K562 (cell line): ENCODE data around the gene DIAPH1. TPM values are rescaled to one million over a fixed set of nuclear protein-coding genes. Genes with fewer than 3 reads are reported as not detected.

Experiments used
- ATAC-seq: fragments of 200-7000 bp; cut with Tn5 transposase; 3 replicates; pipeline ENCODE4 v1.9.1; 2020; ENCODE audit warnings: moderate library complexity
- BruUV-seq: library from RNA; stranded (reverse); fragments of 400-500 nt; replicated peaks from 2 replicates; lab custom pipeline; 2021; lab: Mats Ljungman, UMichigan
- CTCF ChIA-PET: fragments of 300-600 bp; formaldehyde crosslinking; extraction: SDS; loops from one replicate; lab custom pipeline; 2021; ENCODE audit warnings: low intra/inter-chr PET ratio; lab: Yijun Ruan, JAX
- POLR2A ChIA-PET: fragments of 300-600, 350-650 bp; sonication (Branson Sonifier 250); formaldehyde crosslinking; extraction: SDS; loops from one replicate; lab custom pipeline; 2021; ENCODE audit warnings: antibody characterized with exemption, inconsistent platforms; lab: Yijun Ruan, JAX
- DNase-seq, 4 experiments: peaks; one replicate each; pipeline versions ENCODE4 v3.0.0 to v3.0.0-alpha.2; 2011 to 2018; ENCODE audit warnings: low spot score in 3 of 4, mixed read lengths in 3 of 4; ENCODE audit errors: extremely low read depth in 1 of 4
- FAIRE-seq: peaks from 2 replicates; lab custom pipeline; 2011; peaks lifted over from hg19 to GRCh38; lab: Jason Lieb, UNC
- H2AFZ ChIP-seq: 2 replicates; pipeline ENCODE4 v1.6.0; 2011; ENCODE audit warnings: low read depth, low read length, control low read depth, inconsistent platforms
- H3K27ac ChIP-seq: fragments of 200-600 bp; 3 replicates; pipeline ENCODE4 v1.8.0; 2011; ENCODE audit warnings: low read depth, mild to moderate bottlenecking, control low read depth, inconsistent platforms, low read length, moderate library complexity, mixed read lengths; ENCODE audit errors: extremely low read depth
- H3K27me3 ChIP-seq, 2 experiments: fragments of 300-600 bp in 1 of 2; 2 replicates in 1 of 2; 3 replicates in 1 of 2; pipeline versions ENCODE4 v1.6.0 to v1.8.0; 2011; ENCODE audit warnings: inconsistent platforms in 2 of 2, low read length in 2 of 2, mild to moderate bottlenecking in 1 of 2, mixed read lengths in 1 of 2, moderate library complexity in 1 of 2; ENCODE audit not compliant: control insufficient read depth in 2 of 2, insufficient read depth in 2 of 2
- H3K36me3 ChIP-seq: fragments of 300-600 bp; 3 replicates; pipeline ENCODE4 v1.8.0; 2011; ENCODE audit warnings: mild to moderate bottlenecking, low read length, inconsistent platforms; ENCODE audit not compliant: control insufficient read depth, insufficient read depth
- H3K4me1 ChIP-seq, 2 experiments: fragments of 200-600 bp in 1 of 2; replicated peaks in 1 of 2; 2 replicates in 1 of 2; 3 replicates in 1 of 2; pipeline versions ENCODE4 v1.5.1 to v1.8.0; 2011; ENCODE audit warnings: inconsistent platforms in 2 of 2, low read length in 2 of 2, mild to moderate bottlenecking in 1 of 2, mixed read lengths in 1 of 2, moderate library complexity in 1 of 2; ENCODE audit not compliant: control insufficient read depth in 2 of 2, insufficient read depth in 2 of 2
- H3K4me2 ChIP-seq: 2 replicates; pipeline ENCODE4 v1.6.1; 2011; ENCODE audit warnings: low read length, control low read depth, inconsistent platforms, mixed read lengths; ENCODE audit not compliant: insufficient read depth
- H3K4me3 ChIP-seq: fragments of 200-600 bp; sonication (generic), shearing (Covaris generic); 2 replicates; pipeline ENCODE4 v1.5.1; 2016; ENCODE audit warnings: control low read depth, inconsistent platforms
- H3K79me2 ChIP-seq: fragments of 200-600 bp; 3 replicates; pipeline ENCODE4 v1.8.0; 2011; ENCODE audit warnings: low read length, inconsistent platforms; ENCODE audit not compliant: control insufficient read depth, insufficient read depth
- H3K9ac ChIP-seq, 2 experiments: 2 replicates each; pipeline versions ENCODE4 v1.6.0 to v1.6.1; 2011; ENCODE audit warnings: low read depth in 2 of 2, low read length in 2 of 2, control low read depth in 1 of 2, inconsistent platforms in 1 of 2, mild to moderate bottlenecking in 1 of 2, mixed read lengths in 1 of 2; ENCODE audit not compliant: insufficient read depth in 1 of 2
- H3K9me1 ChIP-seq: one replicate; pipeline ENCODE4 v1.6.0; 2011; ENCODE audit warnings: inconsistent platforms, mild to moderate bottlenecking, low read length, moderate library complexity; ENCODE audit not compliant: control insufficient read depth, insufficient read depth
- H3K9me3 ChIP-seq: replicated peaks from 2 replicates; pipeline ENCODE4 v1.5.1; 2011; ENCODE audit warnings: low read depth, low read length, inconsistent platforms; ENCODE audit not compliant: control insufficient read depth, insufficient read depth
- H4K20me1 ChIP-seq: replicated peaks from 2 replicates; pipeline ENCODE4 v1.6.1; 2011; ENCODE audit warnings: low read length, inconsistent platforms, mixed read lengths; ENCODE audit not compliant: control insufficient read depth, insufficient read depth
- BRF1 ChIP-seq: IDR thresholded peaks from 3 replicates; pipeline ENCODE4 v1.6.1; 2011; ENCODE audit warnings: borderline replicate concordance, mild to moderate bottlenecking; ENCODE audit not compliant: insufficient read length; ENCODE audit errors: extremely low read depth
- FOSL1 ChIP-seq: fragments of 200-800 bp; sonication (Bioruptor generic); conservative IDR thresholded peaks from 2 replicates; pipeline ENCODE4 v1.6.1; 2016; ENCODE audit warnings: missing genetic modification characterization, missing compliant biosample characterization
- HDAC3 ChIP-seq: fragments of 450-650 bp; IDR thresholded peaks from 2 replicates; pipeline ENCODE4 v1.6.1; 2018; ENCODE audit warnings: borderline replicate concordance, mild to moderate bottlenecking, moderate library complexity; ENCODE audit not compliant: partially characterized antibody
- HDAC6 ChIP-seq: IDR thresholded peaks from 2 replicates; pipeline ENCODE4 v1.6.1; 2012; ENCODE audit warnings: low read depth, mild to moderate bottlenecking, control low read depth, inconsistent platforms, low read length, moderate library complexity
- HNRNPLL ChIP-seq: fragments of 200-400 bp; formaldehyde crosslinking; IDR thresholded peaks from 2 replicates; pipeline ENCODE4 v1.6.1; 2017; ENCODE audit warnings: low read length, low read depth, mild to moderate bottlenecking; ENCODE audit not compliant: poor library complexity, severe bottlenecking
- MTA3 ChIP-seq: fragments of 450-650 bp; formaldehyde crosslinking; IDR thresholded peaks from 2 replicates; pipeline ENCODE4 v1.6.1; 2017; ENCODE audit warnings: mild to moderate bottlenecking, borderline replicate concordance
- NBN ChIP-seq: fragments of 450-650 bp; IDR thresholded peaks from 2 replicates; pipeline ENCODE4 v1.6.1; 2016; ENCODE audit warnings: low read depth, mild to moderate bottlenecking
- NFE2L1 ChIP-seq: fragments of 450-650 bp; IDR thresholded peaks from 2 replicates; pipeline ENCODE4 v1.6.1; 2016; ENCODE audit warnings: missing genetic modification characterization, low read depth, mild to moderate bottlenecking, missing compliant biosample characterization, moderate library complexity, borderline replicate concordance
- NUFIP1 ChIP-seq: fragments of 450-650 bp; IDR thresholded peaks from 2 replicates; pipeline ENCODE4 v1.6.1; 2018; ENCODE audit not compliant: partially characterized antibody
- POU5F1 ChIP-seq: fragments of 150-350 bp; IDR thresholded peaks from 2 replicates; pipeline ENCODE4 v1.6.1; 2014; ENCODE audit warnings: borderline replicate concordance, low read length, low read depth, mild to moderate bottlenecking; ENCODE audit not compliant: partially characterized antibody
- RAD21 ChIP-seq, 2 experiments: fragments of 250-450 bp in 1 of 2; fragments of 450-650 bp in 1 of 2; sonication (Bioruptor Pico) in 1 of 2; formaldehyde crosslinking in 1 of 2; IDR thresholded peaks in 1 of 2; conservative IDR thresholded peaks in 1 of 2; 2 replicates each; pipeline versions ENCODE4 v1.4.0 to v1.8.0; 2020 to 2022; ENCODE audit warnings: mild to moderate bottlenecking in 2 of 2, moderate library complexity in 1 of 2
- SUPT5H ChIP-seq: fragments of 450-650 bp; IDR thresholded peaks from 2 replicates; pipeline ENCODE4 v1.6.1; 2016
- USF2 ChIP-seq: sonication (generic); formaldehyde crosslinking; IDR thresholded peaks from 2 replicates; pipeline ENCODE4 v1.5.0; 2020; ENCODE audit warnings: missing genetic modification reagents
- ZBTB12 ChIP-seq: fragments of 250-450 bp; sonication (Bioruptor Pico); IDR thresholded peaks from 2 replicates; pipeline ENCODE4 v1.4.0; 2020
- ZBTB26 ChIP-seq: fragments of 450-650 bp; formaldehyde crosslinking; IDR thresholded peaks from 2 replicates; pipeline ENCODE4 v1.4.0; 2022; ENCODE audit warnings: missing genetic modification characterization
- ZC3H4 ChIP-seq: sonication (generic); formaldehyde crosslinking; IDR thresholded peaks from 2 replicates; pipeline ENCODE4 v1.9.0; 2021; ENCODE audit warnings: missing genetic modification reagents, borderline replicate concordance
- ZFP1 ChIP-seq: fragments of 450-650 bp; formaldehyde crosslinking; IDR thresholded peaks from 2 replicates; pipeline ENCODE4 v1.4.0; 2020; ENCODE audit warnings: mild to moderate bottlenecking, mixed read lengths
- ZNF311 ChIP-seq: fragments of 250-450 bp; sonication (Bioruptor Pico); IDR thresholded peaks from 2 replicates; pipeline ENCODE4 v1.4.0; 2020; ENCODE audit warnings: mild to moderate bottlenecking, moderate library complexity
- ZNF511 ChIP-seq: sonication (generic); formaldehyde crosslinking; IDR thresholded peaks from 2 replicates; pipeline ENCODE4 v1.8.0; 2022; ENCODE audit warnings: mild to moderate bottlenecking, missing genetic modification reagents
- in situ Hi-C: fragments of 300-500 bp; cut with MboI; formaldehyde crosslinking; loops from 4 replicates; pipeline ENCODE4 v1.15.0; 2018; ENCODE audit warnings: inconsistent platforms, mixed read lengths
- intact Hi-C: fragments of 100-400 bp; cut with micrococcal nuclease; formaldehyde crosslinking; loops from 2 replicates; pipeline ENCODE4 v1.14.2; 2022
- polyA plus RNA-seq, 8 experiments: library from polyadenylated mRNA; depleted of rRNA in 4 of 8; stranded (reverse) in 5 of 8; unstranded in 3 of 8; fragments of >200 nt; fragmentation: Nextera tagmentation in 2 of 8; fragmentation: Illumina TruSeq in 1 of 8; extraction: Ambion mirVana in 2 of 8; extraction: Trizol in 1 of 8; gene quantifications; 2 replicates each; pipeline versions ENCODE4 v1.2.1 to v1.2.3, GENCODE V29; 2011 to 2014; ENCODE audit warnings: inconsistent platforms in 1 of 8, missing spikeins in 1 of 8
- total RNA-seq, 7 experiments: library from RNA; depleted of rRNA in 6 of 7; stranded (reverse); fragments of >200 nt in 6 of 7; fragmentation: Illumina TruSeq in 2 of 7; extraction: Trizol in 2 of 7; gene quantifications; 2 replicates each; pipeline versions ENCODE4 v1.2.1 to v1.2.3, GENCODE V29; 2011 to 2021; ENCODE audit warnings: low replicate concordance in 1 of 7

DIAPH1 gene
- total and polyA plus RNA-seq, 9 of the 15 experiments (the other 6 are each of a cell fraction or from before 2014, with no cell fraction given) = 60.8 to 328 (median 97.8) TPM

GRCh38 chr5:141623611-141624010 is 4.8 kb upstream of the DIAPH1 start (continued):
- TF ChIP-seq ZC3H4 (CRISPR knock-in tag) = no peak
- no peak for TF ChIP-seq MTA3
- no peak for TF ChIP-seq NUFIP1
- TF ChIP-seq HNRNPLL = no peak
- no peak for TF ChIP-seq POU5F1
- no peak for TF ChIP-seq SUPT5H
- no peak for TF ChIP-seq NBN
- TF ChIP-seq ZNF311 (CRISPR knock-in tag) = no peak
- no peak for TF ChIP-seq NFE2L1
- no peak for TF ChIP-seq ZNF511 (CRISPR knock-in tag)
- TF ChIP-seq HDAC3 = no peak

- intact Hi-C loops = no loop called here
Observed at GRCh38 chr5:141623186-141623585, 4.4 kb upstream of the DIAPH1 start.

More at GRCh38 chr5:141623186-141623585, 4.4 kb upstream of the DIAPH1 start:
- Histone ChIP-seq H3K9me1 (no peaks in the 10 kb centered on the region), H3K9me3 (no peaks in the 10 kb centered on the region), H3K4me1 (peaks cover 0 to 3% of the 10 kb centered on the region in 2 experiments; a peak in 2 of 5 replicates), H3K4me3 (no peak overlapping the region), H3K9ac (no peak overlapping the region), H3K36me3 (peaks cover 87% of the 10 kb centered on the region), H3K4me2 (no peak overlapping the region), H2AFZ (no peak overlapping the region), H3K79me2 (peaks cover 9% of the 10 kb centered on the region), H3K27me3 (no peaks in the 10 kb centered on the region), H3K27ac (no peak overlapping the region), H4K20me1 (no peaks in the 10 kb centered on the region)
- CTCF ChIA-PET = no interaction called here
- no TSS peak for BruUV-seq
- FAIRE-seq (no peak), DNase-seq (no peak), ATAC-seq (no peak)
- in situ Hi-C loops = no loop called here
- POLR2A ChIA-PET = interaction anchor here (1.9 kb wide), 1 partner anchor 13 kb away, joined by 4 read pairs; the partner anchor contains the start of genes HDAC3 and RELL2
- TF ChIP-seq USF2 (CRISPR knock-in tag) = no peak
- no peak for TF ChIP-seq ZBTB26 (CRISPR knock-in tag)
- no peak for TF ChIP-seq ZBTB12 (CRISPR knock-in tag)
- no peak for TF ChIP-seq BRF1
- no peak for TF ChIP-seq FOSL1 (tag)
- no peak for TF ChIP-seq ZFP1 (CRISPR knock-in tag)
- TF ChIP-seq HDAC6 = no peak
- no peak for TF ChIP-seq RAD21 (CRISPR knock-in tag; conservative IDR thresholded peaks at IDR 0.05 in 1 of 2, IDR thresholded peaks at IDR 0.05 in 1 of 2)
